HepG2 (cell line): ENCODE results near the gene VANGL2. TPM values are rescaled to one million over a fixed set of nuclear protein-coding genes. Genes with fewer than 3 reads are reported as not detected.

ENCODE experiments used
- ATAC-seq: fragments of 200-7000 bp; cut with Tn5 transposase; 3 replicates; pipeline ENCODE4 v1.9.1; 2020; ENCODE audit warnings: mild to moderate bottlenecking, moderate library complexity
- BruUV-seq: library from RNA; stranded (reverse); fragments of 400-500 nt; replicated peaks from 2 replicates; lab custom pipeline; 2021; lab: Mats Ljungman, UMichigan
- CTCF ChIA-PET: fragments of 300-600 bp; formaldehyde crosslinking; extraction: SDS; loops from one replicate; lab custom pipeline; 2021; ENCODE audit warnings: low total read pairs, inconsistent platforms, low intra/inter-chr PET ratio; lab: Yijun Ruan, JAX
- POLR2A ChIA-PET: fragments of 350-600 bp; sonication (Branson Sonifier 250); formaldehyde crosslinking; loops from one replicate; lab custom pipeline; 2020; ENCODE audit warnings: antibody characterized with exemption, inconsistent platforms; lab: Yijun Ruan, JAX
- DNase-seq: peaks from one replicate; pipeline ENCODE4 v3.0.0-alpha.2; 2015; ENCODE audit warnings: low spot score
- FAIRE-seq: peaks from 3 replicates; lab custom pipeline; 2011; peaks lifted over from hg19 to GRCh38; lab: Jason Lieb, UNC
- H2AFZ ChIP-seq: one replicate; pipeline ENCODE4 v1.6.1; 2011; ENCODE audit warnings: low read length, inconsistent platforms
- H3K27ac ChIP-seq: fragments of 300-600 bp; 3 replicates; pipeline ENCODE4 v1.8.0; 2011; ENCODE audit warnings: mixed run types, mild to moderate bottlenecking, mixed read lengths, low read length, inconsistent platforms; ENCODE audit not compliant: insufficient read depth; ENCODE audit errors: extremely low read length
- H3K27me3 ChIP-seq, 2 experiments: fragments of 200-600 bp in 1 of 2; 2 replicates in 1 of 2; 3 replicates in 1 of 2; pipeline versions ENCODE4 v1.6.0 to v1.8.0; 2011; ENCODE audit warnings: low read length in 2 of 2, mild to moderate bottlenecking in 2 of 2, moderate library complexity in 2 of 2, inconsistent platforms in 1 of 2; ENCODE audit not compliant: insufficient read depth in 2 of 2, control insufficient read depth in 1 of 2
- H3K36me3 ChIP-seq, 2 experiments: fragments of 200-600 bp in 1 of 2; replicated peaks in 1 of 2; 2 replicates in 1 of 2; 3 replicates in 1 of 2; pipeline versions ENCODE4 v1.5.1 to v1.8.0; 2011; ENCODE audit warnings: low read length in 2 of 2, inconsistent platforms in 1 of 2; ENCODE audit not compliant: insufficient read depth in 2 of 2, control insufficient read depth in 1 of 2
- H3K4me1 ChIP-seq: 2 replicates; pipeline ENCODE4 v1.5.1; 2012; ENCODE audit warnings: low read length, inconsistent platforms; ENCODE audit not compliant: insufficient read depth
- H3K4me2 ChIP-seq: 2 replicates; pipeline ENCODE4 v1.6.0; 2011; ENCODE audit warnings: low read depth, low read length, inconsistent platforms
- H3K4me3 ChIP-seq, 3 experiments: fragments of 200-600 bp in 1 of 3; sonication (generic), shearing (Covaris generic) in 1 of 3; replicated peaks in 1 of 3; 2 replicates each; pipeline ENCODE4 v1.5.1; 2011 to 2016; ENCODE audit warnings: low read length in 3 of 3, inconsistent platforms in 2 of 3, low read depth in 2 of 3, mild to moderate bottlenecking in 2 of 3, control low read depth in 1 of 3, mixed read lengths in 1 of 3; ENCODE audit not compliant: insufficient read depth in 1 of 3
- H3K79me2 ChIP-seq: one replicate; pipeline ENCODE4 v1.6.1; 2011; ENCODE audit warnings: low read length, inconsistent platforms; ENCODE audit not compliant: insufficient read depth
- H3K9ac ChIP-seq: 2 replicates; pipeline ENCODE4 v1.6.0; 2011; ENCODE audit warnings: mild to moderate bottlenecking, low read depth, low read length, inconsistent platforms; ENCODE audit not compliant: insufficient read depth
- H3K9me3 ChIP-seq: 2 replicates; pipeline ENCODE4 v1.5.1; 2012; ENCODE audit warnings: mild to moderate bottlenecking, low read length
- H4K20me1 ChIP-seq: 2 replicates; pipeline ENCODE4 v1.6.0; 2011; ENCODE audit warnings: inconsistent platforms, mild to moderate bottlenecking, low read length, moderate library complexity; ENCODE audit not compliant: insufficient read depth
- CHD4 ChIP-seq: fragments of 200-600 bp; sonication (generic); IDR thresholded peaks from 2 replicates; pipeline ENCODE4 v1.7.0; 2017; ENCODE audit warnings: mild to moderate bottlenecking, low read length, borderline replicate concordance
- MAFG ChIP-seq: sonication (generic); formaldehyde crosslinking; IDR thresholded peaks from 2 replicates; pipeline ENCODE4 v1.5.1; 2020; ENCODE audit warnings: mild to moderate bottlenecking, missing genetic modification reagents
- MXI1 ChIP-seq: IDR thresholded peaks from 3 replicates; pipeline ENCODE4 v1.6.1; 2012; ENCODE audit warnings: low read depth, low read length, inconsistent platforms, borderline replicate concordance
- NCOA2 ChIP-seq: sonication (generic); formaldehyde crosslinking; IDR thresholded peaks from 2 replicates; pipeline ENCODE4 v1.8.0; 2022; ENCODE audit warnings: inconsistent platforms
- NFATC3 ChIP-seq: sonication (generic); formaldehyde crosslinking; IDR thresholded peaks from 2 replicates; pipeline ENCODE4 v1.5.1; 2020; ENCODE audit warnings: mild to moderate bottlenecking, missing genetic modification reagents
- PAWR ChIP-seq: sonication (generic); formaldehyde crosslinking; IDR thresholded peaks from 2 replicates; pipeline ENCODE4 v1.4.0; 2020; ENCODE audit warnings: missing genetic modification reagents, mild to moderate bottlenecking, borderline replicate concordance
- PHF20 ChIP-seq: sonication (generic); formaldehyde crosslinking; IDR thresholded peaks from 2 replicates; pipeline ENCODE4 v1.5.0; 2020; ENCODE audit warnings: mild to moderate bottlenecking, missing genetic modification reagents
- PHF8 ChIP-seq: sonication (generic); formaldehyde crosslinking; IDR thresholded peaks from 2 replicates; pipeline ENCODE4 v1.5.0; 2020; ENCODE audit warnings: missing genetic modification reagents
- SKI ChIP-seq: fragments of 450-650 bp; IDR thresholded peaks from one replicate; pipeline ENCODE4 v1.6.1; 2018; ENCODE audit warnings: mild to moderate bottlenecking; ENCODE audit not compliant: partially characterized antibody
- SMYD3 ChIP-seq: sonication (generic); formaldehyde crosslinking; IDR thresholded peaks from 2 replicates; pipeline ENCODE4 v1.8.1; 2023; ENCODE audit warnings: mild to moderate bottlenecking, missing genetic modification reagents
- SOX13 ChIP-seq, 3 experiments: fragments of 450-650 bp in 1 of 3; sonication (generic) in 1 of 3; formaldehyde crosslinking in 1 of 3; IDR thresholded peaks in 2 of 3; conservative IDR thresholded peaks in 1 of 3; 2 replicates each; pipeline versions ENCODE4 v1.5.0 to v1.6.1; 2016 to 2020; ENCODE audit warnings: antibody characterized with exemption in 1 of 3, mild to moderate bottlenecking in 1 of 3, missing compliant biosample characterization in 1 of 3, missing genetic modification reagents in 1 of 3, moderate library complexity in 1 of 3
- TMF1 ChIP-seq: sonication (generic); formaldehyde crosslinking; IDR thresholded peaks from 2 replicates; pipeline ENCODE4 v1.8.1; 2022; ENCODE audit warnings: low read depth, missing genetic modification reagents
- ZHX1 ChIP-seq: sonication (generic); formaldehyde crosslinking; IDR thresholded peaks from 2 replicates; pipeline ENCODE4 v1.8.1; 2022; ENCODE audit warnings: low read depth, mild to moderate bottlenecking, missing genetic modification reagents
- ZNF160 ChIP-seq: sonication (generic); formaldehyde crosslinking; IDR thresholded peaks from 2 replicates; pipeline ENCODE4 v1.8.0; 2022; ENCODE audit warnings: mild to moderate bottlenecking, inconsistent platforms, missing genetic modification reagents
- ZNF737 ChIP-seq: sonication (generic); formaldehyde crosslinking; IDR thresholded peaks from 2 replicates; pipeline ENCODE4 v1.5.0; 2020; ENCODE audit warnings: missing genetic modification reagents, mild to moderate bottlenecking, borderline replicate concordance
- ZSCAN12 ChIP-seq: sonication (generic); formaldehyde crosslinking; IDR thresholded peaks from 2 replicates; pipeline ENCODE4 v1.9.0; 2021; ENCODE audit warnings: mild to moderate bottlenecking, missing genetic modification reagents
- ZSCAN31 ChIP-seq: sonication (generic); formaldehyde crosslinking; IDR thresholded peaks from 2 replicates; pipeline ENCODE4 v1.5.0; 2020; ENCODE audit warnings: low read depth, mild to moderate bottlenecking, missing genetic modification reagents
- ZZZ3 ChIP-seq: sonication (generic); formaldehyde crosslinking; IDR thresholded peaks from 2 replicates; pipeline ENCODE4 v1.4.0; 2020; ENCODE audit warnings: missing genetic modification reagents, mild to moderate bottlenecking, borderline replicate concordance
- WGBS: methylation state at CpG from one replicate; pipeline ENCODE4 v1.1.6; 2017; ENCODE audit warnings: low lambda C conversion rate; 5-methylcytosine and 5-hydroxymethylcytosine counted together
- in situ Hi-C: cut with HindIII; loops from 2 replicates; pipeline ENCODE4 v1.10.0; 2017; ENCODE audit warnings: low pct_unique_long_range_greater_than_20kb; ENCODE audit not compliant: extremely low pct_ligation_motif_present
- intact Hi-C: fragments of 100-400 bp; cut with micrococcal nuclease; formaldehyde crosslinking; loops from one replicate; pipeline ENCODE4 v1.10.0; 2022; ENCODE audit not compliant: unreplicated experiment
- polyA plus RNA-seq, 8 experiments: library from polyadenylated mRNA; depleted of rRNA in 3 of 8; stranded (reverse) in 7 of 8; unstranded in 1 of 8; fragments of >200 nt; fragmentation: Illumina TruSeq in 4 of 8; extraction: Trizol in 4 of 8; gene quantifications; 2 replicates each; pipeline versions ENCODE4 v1.2.1 to v1.2.3, GENCODE V29; 2011 to 2016; ENCODE audit warnings: low read depth in 4 of 8, missing spikeins in 1 of 8, mixed read lengths in 1 of 8; ENCODE audit not compliant: insufficient read depth in 1 of 8
- total RNA-seq, 5 experiments: library from RNA; depleted of rRNA; stranded (reverse); fragments of >200 nt; fragmentation: Illumina TruSeq; extraction: Trizol; gene quantifications; 2 replicates each; pipeline ENCODE4 v1.2.3, GENCODE V29; 2016; ENCODE audit warnings: low read depth in 1 of 5
- TF ChIP-seq, protein P1 (sequence below): IDR thresholded peaks from 2 replicates; pipeline ENCODE4 v1.6.1; 2012; ENCODE audit warnings: low read length, improper control_type of control experiment

Gene VANGL2
- total and polyA plus RNA-seq, 2 of the 13 experiments (the other 11 are each of a cell fraction or from before 2014, with no cell fraction given): 0.09 TPM; not detected in 1

DNA sequence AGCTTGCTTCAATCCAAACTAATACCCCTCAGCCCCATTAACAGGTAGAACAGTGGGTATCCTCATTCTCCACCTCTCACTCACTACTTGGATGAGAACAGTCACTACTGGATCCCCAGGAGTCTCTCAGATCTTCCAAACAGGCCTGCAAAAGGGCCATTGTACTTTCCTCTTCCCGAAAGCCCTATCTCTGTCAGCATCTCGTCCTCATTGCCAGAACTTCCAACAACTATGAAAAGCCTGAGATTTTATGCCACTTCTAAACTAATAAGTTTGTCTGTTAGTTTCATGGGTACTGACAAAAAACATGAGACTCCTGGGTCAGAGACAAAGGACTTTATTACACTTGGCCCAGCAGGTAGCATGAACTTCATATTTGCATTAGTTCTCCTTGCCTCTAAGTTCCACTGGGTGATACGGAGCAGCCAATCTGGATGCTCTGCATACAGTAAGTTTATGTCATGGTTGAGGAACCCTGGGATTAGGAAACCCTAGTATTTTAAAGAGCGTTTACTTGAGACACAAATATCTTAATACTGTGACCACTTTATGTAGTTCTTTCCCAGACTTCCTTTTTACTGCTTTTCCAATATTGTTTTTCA lies 38.1 kb downstream of the VANGL2 start (continued):
- no peak for TF ChIP-seq ZHX1 (CRISPR knock-in tag)
- TF ChIP-seq ZSCAN12 (CRISPR knock-in tag): no peak
- no peak for TF ChIP-seq SOX13 (IDR thresholded peaks at IDR 0.05)
- no peak for TF ChIP-seq SOX13 (CRISPR knock-in tag; conservative IDR thresholded peaks at IDR 0.05 in 1 of 2, IDR thresholded peaks at IDR 0.05 in 1 of 2)

DNA sequence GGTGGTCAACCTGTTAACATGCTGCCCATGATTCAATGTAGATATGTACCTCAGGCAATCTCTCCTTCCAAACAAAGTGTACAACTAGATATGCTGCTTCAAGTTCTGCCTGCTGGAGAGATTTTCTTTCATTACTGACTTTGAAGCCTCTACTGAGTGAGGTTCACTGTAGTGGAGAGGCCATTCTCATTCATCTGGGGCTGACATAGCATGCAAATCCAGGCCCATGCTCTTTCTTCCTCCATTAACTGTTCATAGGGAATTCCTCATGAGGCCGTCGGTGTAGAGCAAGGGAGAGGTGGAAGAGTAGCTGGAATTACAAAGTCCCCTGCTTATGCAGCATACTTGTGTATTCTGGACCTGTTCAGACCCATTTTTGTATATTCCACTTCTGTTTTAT lies 38.6 kb downstream of the VANGL2 start:
- intact Hi-C loops: no loop called here
- no peaks in the 10 kb centered on the region for H4K20me1 ChIP-seq
- H3K27ac ChIP-seq: no peak overlapping the region
- no peaks in the 10 kb centered on the region for H3K27me3 ChIP-seq
- WGBS: 66% methylated on average over 2 of the region's 2 CpGs
- DNase-seq (no peak), ATAC-seq (no peak), FAIRE-seq (no peak)
- H3K4me2 ChIP-seq: no peak overlapping the region
- no peaks in the 10 kb centered on the region for H3K36me3 ChIP-seq
- no peak overlapping the region for H2AFZ ChIP-seq
- H3K9me3 ChIP-seq: no peaks in the 10 kb centered on the region
- no peak overlapping the region for H3K9ac ChIP-seq
- CTCF ChIA-PET: no interaction called here
- in situ Hi-C loops: no loop called here
- POLR2A ChIA-PET: no interaction called here
- no peak overlapping the region for H3K4me3 ChIP-seq
- BruUV-seq: no TSS peak
- no peaks in the 10 kb centered on the region for H3K79me2 ChIP-seq
- H3K4me1 ChIP-seq: no peaks in the 10 kb centered on the region
- TF ChIP-seq NCOA2 (CRISPR knock-in tag) (no peak), MAFG (CRISPR knock-in tag) (no peak), NFATC3 (no peak), TMF1 (CRISPR knock-in tag) (no peak), PAWR (CRISPR knock-in tag) (no peak), PHF20 (CRISPR knock-in tag) (no peak), ZNF737 (CRISPR knock-in tag) (no peak), SMYD3 (no peak), ZZZ3 (CRISPR knock-in tag) (no peak), SKI (no peak), ZNF160 (CRISPR knock-in tag) (no peak), MXI1 (no peak), PHF8 (CRISPR knock-in tag) (no peak), ZSCAN31 (CRISPR knock-in tag) (no peak), CHD4 (no peak)
- TF ChIP-seq, protein P1, sequence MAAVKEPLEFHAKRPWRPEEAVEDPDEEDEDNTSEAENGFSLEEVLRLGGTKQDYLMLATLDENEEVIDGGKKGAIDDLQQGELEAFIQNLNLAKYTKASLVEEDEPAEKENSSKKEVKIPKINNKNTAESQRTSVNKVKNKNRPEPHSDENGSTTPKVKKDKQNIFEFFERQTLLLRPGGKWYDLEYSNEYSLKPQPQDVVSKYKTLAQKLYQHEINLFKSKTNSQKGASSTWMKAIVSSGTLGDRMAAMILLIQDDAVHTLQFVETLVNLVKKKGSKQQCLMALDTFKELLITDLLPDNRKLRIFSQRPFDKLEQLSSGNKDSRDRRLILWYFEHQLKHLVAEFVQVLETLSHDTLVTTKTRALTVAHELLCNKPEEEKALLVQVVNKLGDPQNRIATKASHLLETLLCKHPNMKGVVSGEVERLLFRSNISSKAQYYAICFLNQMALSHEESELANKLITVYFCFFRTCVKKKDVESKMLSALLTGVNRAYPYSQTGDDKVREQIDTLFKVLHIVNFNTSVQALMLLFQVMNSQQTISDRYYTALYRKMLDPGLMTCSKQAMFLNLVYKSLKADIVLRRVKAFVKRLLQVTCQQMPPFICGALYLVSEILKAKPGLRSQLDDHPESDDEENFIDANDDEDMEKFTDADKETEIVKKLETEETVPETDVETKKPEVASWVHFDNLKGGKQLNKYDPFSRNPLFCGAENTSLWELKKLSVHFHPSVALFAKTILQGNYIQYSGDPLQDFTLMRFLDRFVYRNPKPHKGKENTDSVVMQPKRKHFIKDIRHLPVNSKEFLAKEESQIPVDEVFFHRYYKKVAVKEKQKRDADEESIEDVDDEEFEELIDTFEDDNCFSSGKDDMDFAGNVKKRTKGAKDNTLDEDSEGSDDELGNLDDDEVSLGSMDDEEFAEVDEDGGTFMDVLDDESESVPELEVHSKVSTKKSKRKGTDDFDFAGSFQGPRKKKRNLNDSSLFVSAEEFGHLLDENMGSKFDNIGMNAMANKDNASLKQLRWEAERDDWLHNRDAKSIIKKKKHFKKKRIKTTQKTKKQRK: no peak
